Hepatocyte (in vitro differentiated cells): ENCODE data around the gene SV2C. TPM values are rescaled to one million over a fixed set of nuclear protein-coding genes. Genes with fewer than 3 reads are reported as not detected.

Experiments
- DNase-seq: peaks from one replicate; pipeline ENCODE4 v3.0.0-alpha.2; 2016; ENCODE audit warnings: low spot score
- H2AFZ ChIP-seq: fragments of 200-600 bp; sonication (generic); 2 replicates; pipeline ENCODE4 v1.6.0; 2016; ENCODE audit warnings: antibody characterized with exemption, mild to moderate bottlenecking
- H3K27ac ChIP-seq: fragments of 200-600 bp; sonication (generic); 2 replicates; pipeline ENCODE4 v1.5.1; 2016; ENCODE audit warnings: mild to moderate bottlenecking
- H3K27me3 ChIP-seq: fragments of 200-600 bp; sonication (generic); 2 replicates; pipeline ENCODE4 v1.6.1; 2016
- H3K36me3 ChIP-seq: fragments of 200-600 bp; sonication (generic); replicated peaks from 2 replicates; pipeline ENCODE4 v1.5.1; 2016; ENCODE audit warnings: low read depth; ENCODE audit not compliant: insufficient read depth
- H3K4me1 ChIP-seq: fragments of 200-600 bp; sonication (generic); 2 replicates; pipeline ENCODE4 v1.5.1; 2016; ENCODE audit warnings: mild to moderate bottlenecking, moderate library complexity; ENCODE audit not compliant: insufficient read depth
- H3K4me2 ChIP-seq: fragments of 200-600 bp; sonication (generic); 2 replicates; pipeline ENCODE4 v1.6.0; 2016
- H3K4me3 ChIP-seq: fragments of 200-600 bp; sonication (generic); 2 replicates; pipeline ENCODE4 v1.5.1; 2016; ENCODE audit warnings: mild to moderate bottlenecking
- H3K79me2 ChIP-seq: fragments of 200-600 bp; sonication (generic); 2 replicates; pipeline ENCODE4 v1.6.0; 2017; ENCODE audit warnings: mild to moderate bottlenecking
- H3K9me2 ChIP-seq: fragments of 200-600 bp; sonication (generic); replicated peaks from 2 replicates; pipeline ENCODE4 v1.6.0; 2017; ENCODE audit warnings: mild to moderate bottlenecking; ENCODE audit not compliant: insufficient read depth
- H3K9me3 ChIP-seq: fragments of 200-600 bp; sonication (generic); 2 replicates; pipeline ENCODE4 v1.5.1; 2016; ENCODE audit warnings: low read depth, mild to moderate bottlenecking
- H4K20me1 ChIP-seq: fragments of 200-600 bp; sonication (generic); 2 replicates; pipeline ENCODE4 v1.6.0; 2016; ENCODE audit warnings: mild to moderate bottlenecking; ENCODE audit not compliant: insufficient read depth, poor library complexity, severe bottlenecking
- EZH2 ChIP-seq: fragments of 200-600 bp; sonication (generic); IDR thresholded peaks from 2 replicates; pipeline ENCODE4 v1.6.1; 2016; ENCODE audit warnings: antibody characterized with exemption, mild to moderate bottlenecking, borderline replicate concordance
- EZH2phosphoT487 ChIP-seq: fragments of 200-600 bp; sonication (generic); IDR thresholded peaks from one replicate; pipeline ENCODE4 v1.6.1; 2018; ENCODE audit warnings: antibody characterized with exemption, mild to moderate bottlenecking, low read depth, moderate library complexity; ENCODE audit not compliant: unreplicated experiment, severe bottlenecking
- WGBS: methylation state at CpG from one replicate; pipeline ENCODE4 v1.1.6; 2016; ENCODE audit warnings: low lambda C conversion rate; ENCODE audit errors: missing lambda C conversion rate; 5-methylcytosine and 5-hydroxymethylcytosine counted together
- polyA plus RNA-seq: library from polyadenylated mRNA; unstranded; fragments of >200 nt; fragmentation: Nextera tagmentation; extraction: Ambion mirVana; gene quantifications from 2 replicates; pipeline ENCODE4 v1.2.1, GENCODE V29; 2016
- total RNA-seq: library from RNA; depleted of rRNA; stranded (reverse); fragments of >200 nt; gene quantifications from 2 replicates; pipeline ENCODE4 v1.2.3, GENCODE V29; 2014
- TF ChIP-seq, protein P1 (sequence below): fragments of 200-600 bp; sonication (generic); IDR thresholded peaks from 2 replicates; pipeline ENCODE4 v1.5.1; 2016; ENCODE audit warnings: antibody characterized with exemption, mild to moderate bottlenecking; ENCODE audit not compliant: poor library complexity

Gene SV2C
- total and polyA plus RNA-seq, 2 experiments from 2014 or later, result under 0.01 to 0.05 TPM

- H3K4me3 ChIP-seq, result no peak overlapping the region
- no peak overlapping the region for H3K27ac ChIP-seq
- 80% methylated on average over 3 of the region's 3 CpGs for WGBS
- TF ChIP-seq EZH2 (no peak), EZH2phosphoT487 (no peak)
- TF ChIP-seq, protein P1, sequence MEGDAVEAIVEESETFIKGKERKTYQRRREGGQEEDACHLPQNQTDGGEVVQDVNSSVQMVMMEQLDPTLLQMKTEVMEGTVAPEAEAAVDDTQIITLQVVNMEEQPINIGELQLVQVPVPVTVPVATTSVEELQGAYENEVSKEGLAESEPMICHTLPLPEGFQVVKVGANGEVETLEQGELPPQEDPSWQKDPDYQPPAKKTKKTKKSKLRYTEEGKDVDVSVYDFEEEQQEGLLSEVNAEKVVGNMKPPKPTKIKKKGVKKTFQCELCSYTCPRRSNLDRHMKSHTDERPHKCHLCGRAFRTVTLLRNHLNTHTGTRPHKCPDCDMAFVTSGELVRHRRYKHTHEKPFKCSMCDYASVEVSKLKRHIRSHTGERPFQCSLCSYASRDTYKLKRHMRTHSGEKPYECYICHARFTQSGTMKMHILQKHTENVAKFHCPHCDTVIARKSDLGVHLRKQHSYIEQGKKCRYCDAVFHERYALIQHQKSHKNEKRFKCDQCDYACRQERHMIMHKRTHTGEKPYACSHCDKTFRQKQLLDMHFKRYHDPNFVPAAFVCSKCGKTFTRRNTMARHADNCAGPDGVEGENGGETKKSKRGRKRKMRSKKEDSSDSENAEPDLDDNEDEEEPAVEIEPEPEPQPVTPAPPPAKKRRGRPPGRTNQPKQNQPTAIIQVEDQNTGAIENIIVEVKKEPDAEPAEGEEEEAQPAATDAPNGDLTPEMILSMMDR, result no peak
- H3K36me3 ChIP-seq, result no peaks in the 10 kb centered on the region
- H3K79me2 ChIP-seq, result no peaks in the 10 kb centered on the region
- peaks cover 18% of the 10 kb centered on the region for H3K4me1 ChIP-seq
- no peak overlapping the region for H2AFZ ChIP-seq
- no peaks in the 10 kb centered on the region for H3K9me3 ChIP-seq
- no peaks in the 10 kb centered on the region for H3K27me3 ChIP-seq
- no peaks in the 10 kb centered on the region for H4K20me1 ChIP-seq
- no peaks in the 10 kb centered on the region for H3K9me2 ChIP-seq
- no peak for DNase-seq
- no peak overlapping the region for H3K4me2 ChIP-seq
Observed at GRCh38 chr5:76384705-76385104, 301.5 kb downstream of the SV2C start.

- no peaks in the 10 kb centered on the region for H3K9me3 ChIP-seq
- no peaks in the 10 kb centered on the region for H3K36me3 ChIP-seq
- no peak overlapping the region for H3K27ac ChIP-seq
- 85% methylated on average over 5 of the region's 5 CpGs for WGBS
- peaks cover 18% of the 10 kb centered on the region for H3K4me1 ChIP-seq
- no peaks in the 10 kb centered on the region for H4K20me1 ChIP-seq
- H2AFZ ChIP-seq, result no peak overlapping the region
- no peaks in the 10 kb centered on the region for H3K79me2 ChIP-seq
- DNase-seq, result no peak
- no peak overlapping the region for H3K4me2 ChIP-seq
- no peak overlapping the region for H3K4me3 ChIP-seq
- H3K9me2 ChIP-seq, result no peaks in the 10 kb centered on the region
- H3K27me3 ChIP-seq, result no peaks in the 10 kb centered on the region
- TF ChIP-seq EZH2phosphoT487, result no peak
- no peak for TF ChIP-seq EZH2
- TF ChIP-seq, protein P1, result no peak
Observed at GRCh38 chr5:76385540-76385939, 302.4 kb downstream of the SV2C start.

- Histone ChIP-seq H3K4me1 (peaks cover 14% of the 10 kb centered on the region), H4K20me1 (no peaks in the 10 kb centered on the region), H2AFZ (no peak overlapping the region), H3K79me2 (no peaks in the 10 kb centered on the region), H3K36me3 (no peaks in the 10 kb centered on the region), H3K9me3 (no peaks in the 10 kb centered on the region), H3K27ac (no peak overlapping the region), H3K9me2 (no peaks in the 10 kb centered on the region), H3K4me2 (no peak overlapping the region), H3K4me3 (no peak overlapping the region), H3K27me3 (no peaks in the 10 kb centered on the region)
- DNase-seq, result no peak
- TF ChIP-seq, protein P1, result no peak
- TF ChIP-seq EZH2phosphoT487 (no peak), EZH2 (no peak)
- 81% methylated on average over 5 of the region's 5 CpGs for WGBS
Observed at GRCh38 chr5:76386360-76386759, 303.2 kb downstream of the SV2C start.

DNA sequence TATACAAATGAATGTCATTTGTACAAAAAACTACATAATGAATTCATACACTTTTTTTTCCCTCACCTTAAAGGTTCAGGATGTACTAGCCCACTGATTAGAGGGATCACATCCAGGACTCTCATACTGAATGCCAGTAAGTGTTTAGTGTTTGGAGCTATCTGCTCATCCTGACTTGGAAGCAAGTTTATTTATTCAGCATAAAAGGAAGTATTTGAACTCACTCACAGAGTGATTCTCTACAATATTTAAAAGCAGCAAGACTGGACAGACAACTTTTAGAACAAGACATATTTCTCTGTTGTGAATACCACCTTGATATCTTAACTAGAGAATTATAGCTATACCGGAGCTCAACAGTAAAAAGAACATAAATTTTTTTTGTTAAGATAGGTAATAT is 305.1 kb downstream of the SV2C start:
- Histone ChIP-seq H3K4me3 (no peak overlapping the region), H3K9me2 (no peaks in the 10 kb centered on the region), H4K20me1 (no peaks in the 10 kb centered on the region), H3K4me1 (peaks cover 14% of the 10 kb centered on the region), H3K27me3 (no peaks in the 10 kb centered on the region), H2AFZ (no peak overlapping the region), H3K79me2 (no peaks in the 10 kb centered on the region), H3K4me2 (no peak overlapping the region), H3K36me3 (no peaks in the 10 kb centered on the region), H3K9me3 (no peaks in the 10 kb centered on the region), H3K27ac (no peak overlapping the region)
- DNase-seq, result no peak
- 74% methylated on average over 1 of the region's 1 CpG for WGBS
- TF ChIP-seq, protein P1, result no peak
- no peak for TF ChIP-seq EZH2phosphoT487
- TF ChIP-seq EZH2, result no peak
